ENCODE measurements around the gene CFAP74. TPM values are rescaled to one million over a fixed set of nuclear protein-coding genes. Genes with fewer than 3 reads are reported as not detected.

Gene CFAP74
- total RNA-seq, 1 experiment from 2014 or later = 0.28 TPM

GRCh38 chr1:1927751-1928150 lies 75.8 kb downstream of the CFAP74 start:
- no peak overlapping the region for H3K56ac ChIP-seq (ENCODE audit: insufficient read length, low read depth, low read length)
- no peaks in the 10 kb centered on the region for H3K27me3 ChIP-seq (ENCODE audit: insufficient read depth, low read length)
- Mint-ChIP-seq H3K9me3 (peaks cover 5% of the 10 kb centered on the region in 2 experiments; a peak in 2 of 5 replicates), H3K4me3 (no peak overlapping the region), H3K36me3 (ENCODE audit: insufficient read depth in 1 of 3, low read depth in 3 of 3) (no peaks in the 10 kb centered on the region), H3K27ac (no peak overlapping the region), H3K27me3 (ENCODE audit: low read depth) (peaks cover 4% of the 10 kb centered on the region), H3K4me1 (peaks cover 0 to 4% of the 10 kb centered on the region in 2 experiments; a peak in 2 of 4 replicates)
- no peak overlapping the region for H3K18ac ChIP-seq (ENCODE audit: insufficient read length, low read depth, low read length)
- no peaks in the 10 kb centered on the region for H3K9me3 ChIP-seq (ENCODE audit: control insufficient read depth, low read depth, low read length)
- H3K27ac ChIP-seq (ENCODE audit: insufficient read length, low read depth, low read length) = no peak overlapping the region
- no peak overlapping the region for H3T11ph ChIP-seq (ENCODE audit: low read length)
- H2BK12ac ChIP-seq (ENCODE audit: insufficient read length, low read depth, low read length) = no peak overlapping the region
- H3K79me1 ChIP-seq (ENCODE audit: insufficient read depth, low read depth, low read length, poor library complexity, severe bottlenecking) = no peaks in the 10 kb centered on the region
- TF ChIP-seq CTCF (conservative IDR thresholded peaks at IDR 0.05) = no peak
- H2AFZ ChIP-seq (ENCODE audit: low read length) = no peak overlapping the region
- H3K9ac ChIP-seq (ENCODE audit: extremely low read depth, insufficient read length, low read length) = no peak overlapping the region
- H2BK15ac ChIP-seq (ENCODE audit: low read depth, low read length) = no peak overlapping the region
- H2AK5ac ChIP-seq (ENCODE audit: insufficient read length, low read length) = no peak overlapping the region
- no peak overlapping the region for H2BK20ac ChIP-seq (ENCODE audit: low read depth, low read length, poor library complexity, severe bottlenecking)
- no peak overlapping the region for H3K4ac ChIP-seq (ENCODE audit: low read depth, low read length)
- no peak overlapping the region for H4K91ac ChIP-seq (ENCODE audit: insufficient read length, low read depth, low read length)
- no peak overlapping the region for H4K8ac ChIP-seq (replicated peaks; ENCODE audit: insufficient read length, low read depth, low read length)
- H3K4me1 ChIP-seq (ENCODE audit: insufficient read depth, low read length) = no peaks in the 10 kb centered on the region
- no peak overlapping the region for H3K4me2 ChIP-seq (ENCODE audit: insufficient read depth, insufficient read length, low read length)
- H2BK5ac ChIP-seq (ENCODE audit: insufficient read length, low read length) = no peak overlapping the region
- no peak overlapping the region for H2BK120ac ChIP-seq (ENCODE audit: low read depth, low read length, poor library complexity, severe bottlenecking)
- H3K23ac ChIP-seq (ENCODE audit: insufficient read length, low read depth, low read length) = no peak overlapping the region
- H3K79me2 ChIP-seq (ENCODE audit: insufficient read depth, low read length) = no peaks in the 10 kb centered on the region
- no peak overlapping the region for H4K5ac ChIP-seq (ENCODE audit: insufficient read length, low read depth, low read length)
- no peak overlapping the region for H3K14ac ChIP-seq (ENCODE audit: insufficient read depth, low read length)
- no peaks in the 10 kb centered on the region for H4K20me1 ChIP-seq (ENCODE audit: control insufficient read depth, insufficient read depth, insufficient read length)
- no peaks in the 10 kb centered on the region for H3K23me2 ChIP-seq (ENCODE audit: insufficient read length, low read depth, low read length, poor library complexity, severe bottlenecking)
- DNase-seq = no peak
- no CpG with 5 or more reads among the region's 25 CpGs for WGBS (ENCODE audit: extremely low coverage, insufficient read length, low lambda C conversion rate)
